C4-2B (cell line): ENCODE measurements around the gene CDH8.

Source experiments
- H3K27ac ChIP-seq: fragments of 450-650 bp; 2 replicates; pipeline ENCODE4 v1.5.1; 2017
- CTCF ChIP-seq: fragments of 450-650 bp; conservative IDR thresholded peaks from 2 replicates; pipeline ENCODE4 v1.5.1; 2017; ENCODE audit warnings: mild to moderate bottlenecking
- ZFX ChIP-seq: fragments of 450-650 bp; IDR thresholded peaks from 2 replicates; pipeline ENCODE4 v1.6.1; 2017

Gene CDH8

GRCh38 chr16:62014319-62014923 lies 21.8 kb downstream of the CDH8 start:
- TF ChIP-seq ZFX (no peak), CTCF (no peak)
- H3K27ac ChIP-seq = no peak overlapping the region

GRCh38 chr16:62010186-62010585 lies 26.1 kb downstream of the CDH8 start:
- H3K27ac ChIP-seq = no peak overlapping the region
- TF ChIP-seq ZFX = no peak
- no peak for TF ChIP-seq CTCF

GRCh38 chr16:61998460-61998859 lies 37.8 kb downstream of the CDH8 start:
- H3K27ac ChIP-seq = no peak overlapping the region
- TF ChIP-seq ZFX = no peak
- no peak for TF ChIP-seq CTCF

DNA sequence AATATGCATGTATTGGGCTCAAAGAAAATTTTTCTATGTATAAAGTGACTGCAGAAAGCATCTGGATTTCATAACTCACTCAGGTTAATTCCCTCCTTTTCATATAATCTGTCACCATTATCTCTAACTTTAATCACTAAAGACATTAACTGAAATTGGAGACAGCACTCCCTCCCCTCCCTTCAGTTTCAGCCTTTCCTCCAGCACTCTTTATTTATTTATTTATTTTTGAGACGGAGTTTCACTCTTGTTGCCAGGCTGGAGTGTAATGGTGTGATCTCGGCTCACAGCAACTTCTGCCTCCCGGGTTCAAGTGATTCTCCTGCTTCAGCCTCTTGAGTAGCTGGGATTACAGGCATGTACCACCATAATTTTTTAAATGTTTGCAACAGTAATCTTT lies 43.1 kb downstream of the CDH8 start:
- TF ChIP-seq CTCF = no peak
- no peak for TF ChIP-seq ZFX
- H3K27ac ChIP-seq = no peak overlapping the region

GRCh38 chr16:61987474-61988012 lies 48.7 kb downstream of the CDH8 start:
- TF ChIP-seq CTCF = no peak
- TF ChIP-seq ZFX = no peak
- no peak overlapping the region for H3K27ac ChIP-seq

- H3K27ac ChIP-seq = no peak overlapping the region
- no peak for TF ChIP-seq ZFX
- no peak for TF ChIP-seq CTCF
These were observed 67.2 kb downstream of the CDH8 start for GRCh38 chr16:61969077-61969382.

DNA sequence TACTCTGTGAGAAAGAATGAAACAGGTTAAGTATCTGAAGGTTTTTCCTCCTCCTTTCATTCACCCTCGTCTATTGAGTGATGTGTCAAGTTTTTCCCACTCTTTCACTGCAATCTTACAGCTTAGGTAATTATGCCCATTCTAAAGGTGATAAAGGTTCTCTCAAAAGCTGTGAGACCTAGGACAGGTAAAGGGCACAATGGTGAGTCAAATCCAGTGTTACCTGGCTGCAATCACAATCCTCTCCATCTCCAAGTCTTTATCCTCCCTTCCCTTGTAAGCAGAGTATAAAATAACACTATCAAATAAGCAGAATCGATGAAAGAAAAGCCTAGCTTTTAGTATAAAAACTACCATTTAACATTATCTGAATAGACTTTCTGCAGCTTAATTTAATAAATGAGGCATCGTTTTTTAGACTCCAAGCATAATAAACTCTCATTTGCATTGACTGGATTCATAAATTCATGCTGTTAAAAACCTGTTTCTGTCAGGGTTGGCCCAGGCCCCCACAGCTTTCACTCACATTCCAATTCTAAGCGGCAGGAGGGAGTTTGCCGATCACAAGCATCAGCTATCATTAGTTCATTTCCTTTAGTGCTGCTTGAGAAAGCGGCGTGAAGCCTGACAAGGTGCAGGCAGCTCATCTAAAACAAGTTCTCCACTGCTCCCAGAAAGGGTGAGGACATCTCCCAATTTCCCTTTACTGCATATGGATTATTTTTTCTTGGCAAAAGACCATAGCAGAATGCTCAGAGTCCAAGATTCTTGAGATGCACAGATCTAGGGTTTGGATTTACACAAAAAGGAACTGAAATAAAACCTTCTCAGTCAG lies 67.8 kb downstream of the CDH8 start:
- H3K27ac ChIP-seq = no peak overlapping the region
- TF ChIP-seq ZFX (no peak), CTCF (no peak)
